CD4-positive, alpha-beta T cell treated with Interleukin-1 beta for 1 hour (primary cell): ENCODE results near the gene TGFBR3L.

ENCODE experiments used
- DNase-seq, 2 donors: peaks; one replicate each; pipeline ENCODE4 v3.0.0-alpha.2; 2020 to 2022

TGFBR3L gene

GRCh38 chr19:7914598-7915045 lies at the start of gene TGFBR3L:
TSS of gene TGFBR3L (plus strand) at chr19:7914830.
- no peak for DNase-seq

GRCh38 chr19:7865262-7865911 lies 49.2 kb upstream of the TGFBR3L start:
- peak in 1 of 2 donors; percentile 35 for DNase-seq

GRCh38 chr19:7866399-7867091 lies 48.1 kb upstream of the TGFBR3L start:
- DNase-seq, result no peak

- DNase-seq, result no peak
These were observed 47.4 kb upstream of the TGFBR3L start for GRCh38 chr19:7867092-7867844.

- peak in 1 of 2 donors; percentile 9 for DNase-seq
These were observed 46.3 kb upstream of the TGFBR3L start for GRCh38 chr19:7868326-7868670.

GRCh38 chr19:7868671-7869452 lies 45.8 kb upstream of the TGFBR3L start:
- peak; percentile 88 to 89 for DNase-seq

GRCh38 chr19:7869453-7869909 lies 45.1 kb upstream of the TGFBR3L start:
- DNase-seq, result peak; percentile 75 to 86

GRCh38 chr19:7869910-7870511 lies 44.6 kb upstream of the TGFBR3L start:
- peak; percentile 64 to 66 for DNase-seq

- DNase-seq, result peak; percentile 57 to 70
These were observed 43.8 kb upstream of the TGFBR3L start for GRCh38 chr19:7870571-7871436.

GRCh38 chr19:7871437-7872305 lies 43.0 kb upstream of the TGFBR3L start:
- peak; percentile 88 to 89 for DNase-seq

GRCh38 chr19:7872306-7873204 lies 42.1 kb upstream of the TGFBR3L start:
- DNase-seq, result no peak

- no peak for DNase-seq
These were observed 41.1 kb upstream of the TGFBR3L start for GRCh38 chr19:7873304-7874075.

GRCh38 chr19:7874076-7874896 lies 40.3 kb upstream of the TGFBR3L start, which contains the start of gene PRR36:
TSS of gene PRR36 (minus strand) at chr19:7874390. CDS start at chr19:7873689, 701 bp downstream.
- peak in 1 of 2 donors; percentile 7 for DNase-seq

GRCh38 chr19:7874897-7875273 lies 39.7 kb upstream of the TGFBR3L start:
- DNase-seq, result no peak

- no peak for DNase-seq
These were observed 37.3 kb upstream of the TGFBR3L start for GRCh38 chr19:7877249-7877836.

- no peak for DNase-seq
These were observed 35.4 kb upstream of the TGFBR3L start for GRCh38 chr19:7879111-7879807.
